K562 (cell line): ENCODE results near the gene CRIP1. TPM values are rescaled to one million over a fixed set of nuclear protein-coding genes. Genes with fewer than 3 reads are reported as not detected.

Experiments used
- BRD9 ChIP-seq: fragments of 450-650 bp; IDR thresholded peaks from 2 replicates; pipeline ENCODE4 v1.6.1; 2018; ENCODE audit warnings: low read depth; ENCODE audit not compliant: partially characterized antibody
- CHD1 ChIP-seq: fragments of 200-600 bp; sonication (generic); IDR thresholded peaks from one replicate; pipeline ENCODE4 v1.6.1; 2012; ENCODE audit warnings: mild to moderate bottlenecking, moderate library complexity, low read length, inconsistent platforms
- ETS2 ChIP-seq: IDR thresholded peaks from 2 replicates; pipeline ENCODE4 v1.6.1; 2016; ENCODE audit warnings: borderline replicate concordance, missing genetic modification characterization, mild to moderate bottlenecking, moderate library complexity, missing compliant biosample characterization; ENCODE audit not compliant: poor library complexity, severe bottlenecking
- HNRNPLL ChIP-seq: fragments of 200-400 bp; formaldehyde crosslinking; IDR thresholded peaks from 2 replicates; pipeline ENCODE4 v1.6.1; 2017; ENCODE audit warnings: low read length, low read depth, mild to moderate bottlenecking; ENCODE audit not compliant: poor library complexity, severe bottlenecking
- L3MBTL2 ChIP-seq: fragments of 450-650 bp; IDR thresholded peaks from 2 replicates; pipeline ENCODE4 v1.6.1; 2016; ENCODE audit warnings: mild to moderate bottlenecking, moderate library complexity
- MAZ ChIP-seq, 2 experiments: fragments of 450-650 bp in 1 of 2; sonication (generic) in 1 of 2; formaldehyde crosslinking; IDR thresholded peaks in 1 of 2; conservative IDR thresholded peaks in 1 of 2; 2 replicates each; pipeline versions ENCODE4 v1.4.0 to v1.5.0; 2020; ENCODE audit warnings: mild to moderate bottlenecking in 1 of 2, missing genetic modification reagents in 1 of 2
- MCM3 ChIP-seq: fragments of 450-650 bp; IDR thresholded peaks from 2 replicates; pipeline ENCODE4 v1.6.1; 2016
- MYC ChIP-seq, 2 experiments: fragments of 250-450 bp in 1 of 2; sonication (Bioruptor Pico) in 1 of 2; IDR thresholded peaks; 2 replicates each; pipeline versions ENCODE4 v1.5.1 to v1.6.1; 2012 to 2021; ENCODE audit warnings: low read depth in 2 of 2, borderline replicate concordance in 1 of 2, improper control_type of control experiment in 1 of 2, low read length in 1 of 2, mild to moderate bottlenecking in 1 of 2, moderate library complexity in 1 of 2
- PBX2 ChIP-seq, 2 experiments: IDR thresholded peaks in 1 of 2; conservative IDR thresholded peaks in 1 of 2; 2 replicates each; pipeline ENCODE4 v1.6.1; 2016; ENCODE audit warnings: low read depth in 2 of 2, mild to moderate bottlenecking in 1 of 2, missing compliant biosample characterization in 1 of 2, missing genetic modification characterization in 1 of 2, moderate library complexity in 1 of 2
- RBM17 ChIP-seq: fragments of 200-400 bp; formaldehyde crosslinking; IDR thresholded peaks from 2 replicates; pipeline ENCODE4 v1.6.1; 2017; ENCODE audit warnings: low read depth, mild to moderate bottlenecking, low read length, borderline replicate concordance
- SAP30 ChIP-seq: fragments of 200-600 bp; sonication (generic); IDR thresholded peaks from 2 replicates; pipeline ENCODE4 v1.6.1; 2012; ENCODE audit warnings: borderline replicate concordance, low read depth, mild to moderate bottlenecking, moderate library complexity, low read length, control low read depth, inconsistent platforms; ENCODE audit not compliant: insufficient read depth, poor library complexity, severe bottlenecking
- ZNF277 ChIP-seq: fragments of 250-450 bp; sonication (Bioruptor Pico); IDR thresholded peaks from 2 replicates; pipeline ENCODE4 v1.8.0; 2022; ENCODE audit warnings: inconsistent platforms, mild to moderate bottlenecking, moderate library complexity, borderline replicate concordance
- ZNF586 ChIP-seq: fragments of 450-650 bp; formaldehyde crosslinking; conservative IDR thresholded peaks from 2 replicates; pipeline ENCODE4 v1.4.0; 2020; ENCODE audit warnings: mild to moderate bottlenecking, moderate library complexity
- ZNF766 ChIP-seq: fragments of 200-800 bp; sonication (Bioruptor generic); conservative IDR thresholded peaks from 2 replicates; pipeline ENCODE4 v1.6.1; 2016; ENCODE audit warnings: missing genetic modification characterization, missing compliant biosample characterization
- polyA plus RNA-seq, 8 experiments: library from polyadenylated mRNA; depleted of rRNA in 4 of 8; stranded (reverse) in 5 of 8; unstranded in 3 of 8; fragments of >200 nt; fragmentation: Nextera tagmentation in 2 of 8; fragmentation: Illumina TruSeq in 1 of 8; extraction: Ambion mirVana in 2 of 8; extraction: Trizol in 1 of 8; gene quantifications; 2 replicates each; pipeline versions ENCODE4 v1.2.1 to v1.2.3, GENCODE V29; 2011 to 2014; ENCODE audit warnings: inconsistent platforms in 1 of 8, missing spikeins in 1 of 8
- total RNA-seq, 7 experiments: library from RNA; depleted of rRNA in 6 of 7; stranded (reverse); fragments of >200 nt in 6 of 7; fragmentation: Illumina TruSeq in 2 of 7; extraction: Trizol in 2 of 7; gene quantifications; 2 replicates each; pipeline versions ENCODE4 v1.2.1 to v1.2.3, GENCODE V29; 2011 to 2021; ENCODE audit warnings: low replicate concordance in 1 of 7
- TF ChIP-seq, protein P1 (sequence below): sonication (generic); formaldehyde crosslinking; IDR thresholded peaks from 2 replicates; pipeline ENCODE4 v1.8.1; 2023; ENCODE audit warnings: mild to moderate bottlenecking, missing genetic modification reagents
- TF ChIP-seq, protein P2 (sequence below): sonication (generic); formaldehyde crosslinking; IDR thresholded peaks from 2 replicates; pipeline ENCODE4 v1.8.0; 2022; ENCODE audit warnings: missing genetic modification reagents, mild to moderate bottlenecking, borderline replicate concordance

CRIP1 gene
- total and polyA plus RNA-seq, 9 of the 15 experiments (the other 6 are each of a cell fraction or from before 2014, with no cell fraction given) = 0.11 to 0.58 (median 0.14) TPM; not detected in 6

DNA sequence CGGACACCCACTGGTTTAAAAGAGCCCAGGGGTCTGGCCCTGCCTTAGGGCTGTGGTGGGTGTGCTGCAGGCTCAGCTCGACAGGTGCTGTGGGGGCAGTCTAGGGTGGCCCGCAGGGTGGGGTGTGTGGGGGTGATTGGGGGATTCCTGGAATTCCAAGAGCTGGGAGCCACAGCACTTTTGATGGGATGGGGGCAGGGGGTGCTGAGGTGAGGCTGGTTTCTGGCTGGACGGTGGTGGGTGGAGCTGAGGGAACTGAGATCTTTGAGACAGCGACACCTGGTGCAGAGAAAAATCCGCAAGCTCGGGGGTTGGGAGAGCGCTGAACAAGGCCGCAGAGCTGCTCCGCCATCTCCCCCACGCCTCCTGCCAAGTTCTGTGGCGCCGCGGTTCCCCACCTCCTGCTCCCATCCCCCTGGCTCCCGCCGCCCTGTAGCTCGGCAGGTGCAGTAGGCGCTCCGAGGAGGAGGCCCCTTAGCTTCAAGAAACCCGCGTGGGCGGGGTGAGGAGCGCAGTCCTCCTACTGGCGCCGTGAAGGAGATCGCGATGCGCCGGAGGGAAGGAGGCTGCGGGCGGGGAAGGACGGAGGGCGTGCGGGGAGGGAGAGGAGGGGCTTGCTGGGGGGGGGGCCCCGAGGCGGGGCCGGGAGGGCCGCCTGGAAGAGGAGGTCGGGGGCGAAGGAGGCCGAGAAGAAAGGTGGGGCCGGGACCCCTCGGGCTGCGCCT is 3.0 kb downstream of the CRIP1 start (continued):
- TF ChIP-seq, protein P1, sequence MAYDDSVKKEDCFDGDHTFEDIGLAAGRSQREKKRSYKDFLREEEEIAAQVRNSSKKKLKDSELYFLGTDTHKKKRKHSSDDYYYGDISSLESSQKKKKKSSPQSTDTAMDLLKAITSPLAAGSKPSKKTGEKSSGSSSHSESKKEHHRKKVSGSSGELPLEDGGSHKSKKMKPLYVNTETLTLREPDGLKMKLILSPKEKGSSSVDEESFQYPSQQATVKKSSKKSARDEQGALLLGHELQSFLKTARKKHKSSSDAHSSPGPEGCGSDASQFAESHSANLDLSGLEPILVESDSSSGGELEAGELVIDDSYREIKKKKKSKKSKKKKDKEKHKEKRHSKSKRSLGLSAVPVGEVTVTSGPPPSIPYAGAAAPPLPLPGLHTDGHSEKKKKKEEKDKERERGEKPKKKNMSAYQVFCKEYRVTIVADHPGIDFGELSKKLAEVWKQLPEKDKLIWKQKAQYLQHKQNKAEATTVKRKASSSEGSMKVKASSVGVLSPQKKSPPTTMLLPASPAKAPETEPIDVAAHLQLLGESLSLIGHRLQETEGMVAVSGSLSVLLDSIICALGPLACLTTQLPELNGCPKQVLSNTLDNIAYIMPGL (CRISPR knock-in tag) = no peak
- peak; percentile 62 to 81; a peak in 3 of 4 replicates for TF ChIP-seq MAZ (CRISPR knock-in tag; conservative IDR thresholded peaks at IDR 0.05 in 1 of 2, IDR thresholded peaks at IDR 0.05 in 1 of 2)
- peak; percentile 52 for TF ChIP-seq MYC (IDR thresholded peaks at IDR 0.05; ENCODE audit: low read depth, low read length)
- no peak for TF ChIP-seq MYC (CRISPR knock-in tag; IDR thresholded peaks at IDR 0.05; ENCODE audit: borderline replicate concordance, low read depth)
- peak; percentile 63; the same call in 1 of the 2 replicates for TF ChIP-seq ZNF766 (CRISPR knock-in tag)
- no peak for TF ChIP-seq ETS2 (tag)
- TF ChIP-seq HNRNPLL = peak; percentile 35
- TF ChIP-seq L3MBTL2 = no peak
- TF ChIP-seq ZNF586 (CRISPR knock-in tag) = no peak
- TF ChIP-seq CHD1 = no peak
- TF ChIP-seq MCM3 = no peak
- TF ChIP-seq BRD9 = no peak
- no peak for TF ChIP-seq ZNF277 (CRISPR knock-in tag)
- TF ChIP-seq, protein P2, sequence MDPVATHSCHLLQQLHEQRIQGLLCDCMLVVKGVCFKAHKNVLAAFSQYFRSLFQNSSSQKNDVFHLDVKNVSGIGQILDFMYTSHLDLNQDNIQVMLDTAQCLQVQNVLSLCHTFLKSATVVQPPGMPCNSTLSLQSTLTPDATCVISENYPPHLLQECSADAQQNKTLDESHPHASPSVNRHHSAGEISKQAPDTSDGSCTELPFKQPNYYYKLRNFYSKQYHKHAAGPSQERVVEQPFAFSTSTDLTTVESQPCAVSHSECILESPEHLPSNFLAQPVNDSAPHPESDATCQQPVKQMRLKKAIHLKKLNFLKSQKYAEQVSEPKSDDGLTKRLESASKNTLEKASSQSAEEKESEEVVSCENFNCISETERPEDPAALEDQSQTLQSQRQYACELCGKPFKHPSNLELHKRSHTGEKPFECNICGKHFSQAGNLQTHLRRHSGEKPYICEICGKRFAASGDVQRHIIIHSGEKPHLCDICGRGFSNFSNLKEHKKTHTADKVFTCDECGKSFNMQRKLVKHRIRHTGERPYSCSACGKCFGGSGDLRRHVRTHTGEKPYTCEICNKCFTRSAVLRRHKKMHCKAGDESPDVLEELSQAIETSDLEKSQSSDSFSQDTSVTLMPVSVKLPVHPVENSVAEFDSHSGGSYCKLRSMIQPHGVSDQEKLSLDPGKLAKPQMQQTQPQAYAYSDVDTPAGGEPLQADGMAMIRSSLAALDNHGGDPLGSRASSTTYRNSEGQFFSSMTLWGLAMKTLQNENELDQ = no peak
- no peak for TF ChIP-seq RBM17
- no peak for TF ChIP-seq PBX2 (CRISPR knock-in tag; IDR thresholded peaks at IDR 0.05; ENCODE audit: low read depth)
- no peak for TF ChIP-seq PBX2 (tag; conservative IDR thresholded peaks at IDR 0.05; ENCODE audit: low read depth)
- no peak for TF ChIP-seq SAP30
